HG02678 (cell line): ENCODE data around the gene BANK1.

ENCODE experiments used
- ATAC-seq: cut with Tn5 transposase; IDR thresholded peaks from one replicate; pipeline ENCODE4 v1.9.1; 2021; ENCODE audit warnings: mild to moderate bottlenecking, moderate library complexity; ENCODE audit not compliant: unreplicated experiment

BANK1 gene, protein sequence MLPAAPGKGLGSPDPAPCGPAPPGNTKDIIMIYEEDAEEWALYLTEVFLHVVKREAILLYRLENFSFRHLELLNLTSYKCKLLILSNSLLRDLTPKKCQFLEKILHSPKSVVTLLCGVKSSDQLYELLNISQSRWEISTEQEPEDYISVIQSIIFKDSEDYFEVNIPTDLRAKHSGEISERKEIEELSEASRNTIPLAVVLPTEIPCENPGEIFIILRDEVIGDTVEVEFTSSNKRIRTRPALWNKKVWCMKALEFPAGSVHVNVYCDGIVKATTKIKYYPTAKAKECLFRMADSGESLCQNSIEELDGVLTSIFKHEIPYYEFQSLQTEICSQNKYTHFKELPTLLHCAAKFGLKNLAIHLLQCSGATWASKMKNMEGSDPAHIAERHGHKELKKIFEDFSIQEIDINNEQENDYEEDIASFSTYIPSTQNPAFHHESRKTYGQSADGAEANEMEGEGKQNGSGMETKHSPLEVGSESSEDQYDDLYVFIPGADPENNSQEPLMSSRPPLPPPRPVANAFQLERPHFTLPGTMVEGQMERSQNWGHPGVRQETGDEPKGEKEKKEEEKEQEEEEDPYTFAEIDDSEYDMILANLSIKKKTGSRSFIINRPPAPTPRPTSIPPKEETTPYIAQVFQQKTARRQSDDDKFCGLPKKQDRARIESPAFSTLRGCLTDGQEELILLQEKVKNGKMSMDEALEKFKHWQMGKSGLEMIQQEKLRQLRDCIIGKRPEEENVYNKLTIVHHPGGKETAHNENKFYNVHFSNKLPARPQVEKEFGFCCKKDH

GRCh38 chr4:101790521-101791181 lies at the start of gene BANK1:
BANK1 (plus strand) TSS chr4:101790730; CDS start chr4:101790881, 151 bp downstream.
- peak; percentile 100 for ATAC-seq

DNA sequence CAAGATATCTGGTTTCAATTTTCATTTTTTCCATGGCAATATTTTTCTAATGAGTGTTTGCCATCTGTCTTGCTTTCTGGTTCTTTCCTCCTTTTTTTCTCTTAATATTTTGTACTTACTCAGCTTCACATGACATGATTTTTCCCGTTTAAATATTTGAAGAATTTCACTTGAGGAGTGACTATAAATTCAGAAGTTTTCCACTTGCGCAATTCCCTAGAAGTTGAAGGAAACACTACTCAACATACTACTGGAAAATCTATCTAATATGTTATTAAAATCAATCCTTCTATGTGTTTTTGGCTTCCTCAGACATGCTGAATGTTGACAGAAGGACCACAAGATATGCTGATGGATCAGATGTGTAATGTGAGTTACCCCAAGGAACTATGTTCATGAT lies 36.8 kb upstream of the BANK1 start:
- ATAC-seq = no peak

GRCh38 chr4:101756181-101756580 lies 34.3 kb upstream of the BANK1 start:
- ATAC-seq = no peak

DNA sequence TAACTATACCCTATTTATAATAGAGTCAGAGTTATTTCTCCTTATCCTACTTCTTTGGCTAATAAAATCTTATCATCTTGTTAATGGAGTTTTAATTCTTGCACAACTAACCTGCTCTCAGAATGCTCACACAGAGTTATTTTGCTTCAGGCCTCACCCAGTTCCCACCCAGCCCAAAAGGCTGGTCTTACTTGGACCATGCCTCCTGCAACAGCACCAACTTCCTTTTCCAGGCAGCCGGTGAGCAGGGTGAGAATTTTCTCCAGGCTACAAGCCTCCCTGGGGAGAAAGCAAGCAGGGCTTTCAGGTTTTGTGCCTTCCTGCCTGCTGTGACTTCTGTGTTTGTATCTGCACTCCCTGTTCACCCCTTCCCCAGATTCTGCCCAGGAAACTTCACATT lies 29.1 kb upstream of the BANK1 start:
- no peak for ATAC-seq

- ATAC-seq = no peak
Measured at GRCh38 chr4:101762025-101762424, 28.5 kb upstream of the BANK1 start.

DNA sequence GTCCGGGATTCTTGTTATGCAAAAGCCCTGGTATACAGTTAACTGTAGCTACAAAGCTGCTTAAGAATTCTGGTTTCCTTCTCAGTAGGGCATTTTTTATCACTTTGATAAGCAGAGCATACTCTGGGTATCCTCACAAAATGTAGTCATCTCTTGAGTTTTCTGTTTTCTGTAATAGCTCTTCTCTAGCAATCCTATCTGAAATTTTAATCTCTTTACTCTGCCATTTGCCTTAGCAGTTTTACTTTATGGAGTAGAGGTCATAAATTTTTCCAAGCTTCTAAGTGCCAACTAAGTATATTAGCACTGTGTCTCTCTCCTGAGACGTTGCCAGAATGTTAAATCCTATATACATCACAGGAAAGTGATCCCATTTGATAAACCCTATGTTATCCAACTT lies 28.0 kb upstream of the BANK1 start:
- no peak for ATAC-seq

GRCh38 chr4:101763576-101763975 lies 27.0 kb upstream of the BANK1 start:
- ATAC-seq = no peak

DNA sequence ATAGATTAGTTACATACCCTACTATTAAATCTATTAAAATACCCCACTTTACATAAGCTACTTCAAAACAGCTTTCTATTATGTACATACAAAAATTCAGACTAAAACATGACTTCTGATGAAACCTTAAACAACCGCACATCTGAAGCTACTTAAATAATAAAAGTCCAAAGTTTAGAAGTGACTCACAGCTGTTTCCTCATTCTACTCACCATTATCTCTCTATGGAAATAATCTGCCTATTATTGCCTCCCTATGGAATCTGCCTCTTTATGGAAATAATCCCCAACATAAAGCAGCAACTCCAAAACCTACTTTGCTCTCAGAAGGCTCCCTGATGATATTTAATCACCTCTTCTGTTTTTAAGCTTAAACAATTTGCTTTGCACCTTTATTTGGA lies 15.7 kb upstream of the BANK1 start:
- ATAC-seq = no peak

- no peak for ATAC-seq
Measured at GRCh38 chr4:101777431-101777830, 13.1 kb upstream of the BANK1 start.

DNA sequence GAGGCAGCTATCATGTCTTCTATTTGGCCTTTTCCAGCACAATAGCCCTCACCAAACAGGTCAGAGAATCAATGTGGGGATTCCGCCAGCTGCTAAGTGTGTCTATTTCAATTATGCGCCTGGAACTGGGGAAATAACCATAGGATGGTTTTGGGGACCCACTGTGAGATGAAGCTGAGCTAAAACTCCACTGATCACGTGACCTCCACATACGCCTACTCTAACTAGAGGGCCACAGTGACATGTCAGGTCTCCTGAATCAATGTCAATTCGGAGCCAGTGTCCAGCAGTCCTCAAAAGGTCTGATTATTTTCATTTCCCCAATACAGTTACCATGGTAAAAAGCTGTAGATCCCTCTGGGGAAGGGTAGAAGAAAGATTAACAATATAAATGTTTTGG lies 10.2 kb upstream of the BANK1 start:
- ATAC-seq = no peak

GRCh38 chr4:101782546-101782945 lies 8.0 kb upstream of the BANK1 start:
- ATAC-seq = no peak

DNA sequence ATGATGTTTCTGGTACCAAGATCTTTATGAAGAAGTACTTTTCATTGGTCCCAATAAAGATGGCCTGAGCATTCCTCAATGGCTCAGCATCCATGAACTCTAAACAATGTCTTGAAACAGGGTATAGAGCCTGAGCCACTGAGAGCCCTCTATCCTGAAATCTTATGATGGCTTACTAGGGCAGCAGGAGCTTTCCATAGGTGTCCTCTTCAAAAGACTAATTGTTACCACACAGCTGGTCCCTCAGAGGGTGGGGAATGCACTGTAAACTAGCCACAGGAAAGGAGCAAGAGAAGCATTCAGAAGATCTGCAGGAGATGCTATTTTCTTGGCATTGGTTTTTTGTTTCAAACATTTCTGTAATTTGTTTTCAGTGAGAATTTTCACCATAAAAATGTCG lies 5.6 kb upstream of the BANK1 start:
- ATAC-seq = no peak

DNA sequence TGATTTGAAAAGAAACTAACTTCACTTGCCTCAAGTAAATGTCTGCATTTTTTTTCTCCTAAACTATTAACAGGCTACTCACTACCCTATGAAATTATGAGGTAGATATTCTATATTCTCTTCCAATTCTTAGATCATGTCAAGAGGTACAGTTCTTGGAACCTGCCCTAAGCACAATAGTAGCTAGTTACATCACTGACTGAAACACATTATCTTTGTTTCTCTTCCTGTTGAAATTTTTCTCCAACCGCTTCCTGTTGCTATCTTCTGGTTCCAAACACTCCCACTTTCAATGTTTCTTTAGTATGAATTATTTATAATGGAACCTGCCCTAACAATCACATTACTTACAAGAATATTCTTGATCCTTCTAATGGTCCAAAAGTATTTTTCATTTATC lies 5.0 kb upstream of the BANK1 start:
- no peak for ATAC-seq

- ATAC-seq = no peak
Measured at GRCh38 chr4:101787701-101788316, 2.7 kb upstream of the BANK1 start.

DNA sequence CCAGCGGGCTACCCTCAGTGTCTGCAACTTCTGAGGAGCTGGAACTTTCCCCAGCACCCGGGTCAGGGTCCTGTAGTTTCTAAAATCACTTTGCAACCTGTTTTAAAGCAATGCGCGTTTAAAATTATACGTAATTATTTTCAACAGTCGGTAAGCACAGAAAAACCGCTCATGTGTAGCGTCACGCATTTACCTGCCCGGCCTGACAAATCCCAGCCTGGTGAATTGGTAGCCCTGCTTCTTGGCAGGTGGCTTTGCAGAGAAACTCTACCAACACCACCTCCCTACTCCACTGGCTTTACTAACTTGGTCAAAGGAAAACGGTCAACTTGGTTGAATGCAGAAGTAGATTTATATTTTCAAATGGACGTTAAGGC lies 640 bp downstream of the BANK1 start:
- ATAC-seq = no peak

DNA sequence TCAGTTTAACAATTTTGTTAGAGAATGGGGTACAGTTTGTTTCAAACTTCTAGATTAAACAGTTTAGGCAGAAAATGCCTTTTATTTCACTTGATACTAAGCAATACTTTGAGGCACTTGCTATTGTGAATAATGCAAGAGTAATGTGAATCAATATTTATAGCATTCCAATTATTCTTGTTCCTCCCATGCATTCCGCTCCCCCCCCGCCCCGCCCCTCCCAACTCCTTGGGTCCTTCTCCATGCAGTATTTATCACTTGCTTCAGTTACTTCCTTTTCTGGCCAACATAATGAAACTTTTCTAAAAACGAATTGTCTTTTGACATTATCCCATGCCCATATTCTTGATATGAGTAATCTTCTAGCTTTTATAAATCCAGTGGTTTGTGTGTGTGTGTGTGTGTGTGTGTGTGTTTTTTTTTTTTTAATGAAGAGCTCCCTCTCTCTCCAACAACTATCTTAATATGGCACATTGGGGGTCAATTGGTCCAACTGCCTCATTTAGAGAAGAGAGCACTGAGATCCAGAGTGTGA lies 1.6 kb downstream of the BANK1 start:
- no peak for ATAC-seq

DNA sequence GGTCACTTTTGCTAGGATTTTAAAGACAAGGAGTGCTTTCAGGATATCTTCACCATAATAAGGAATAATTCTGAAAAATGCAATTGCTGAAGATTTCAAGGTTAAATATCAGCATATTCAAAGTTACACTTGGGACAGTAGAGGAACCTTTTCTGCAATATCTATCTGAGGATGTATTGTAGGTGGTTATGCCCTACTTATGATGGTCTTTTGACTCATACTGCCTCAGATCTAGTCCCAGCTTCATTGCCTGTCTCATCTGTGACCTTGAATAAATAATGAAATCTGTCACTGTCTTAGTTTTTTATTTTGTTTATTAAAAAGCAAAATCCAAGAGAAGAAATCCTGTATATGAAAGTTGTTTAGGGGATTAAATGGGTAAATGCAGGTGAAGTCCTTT lies 2.9 kb downstream of the BANK1 start:
- no peak for ATAC-seq

DNA sequence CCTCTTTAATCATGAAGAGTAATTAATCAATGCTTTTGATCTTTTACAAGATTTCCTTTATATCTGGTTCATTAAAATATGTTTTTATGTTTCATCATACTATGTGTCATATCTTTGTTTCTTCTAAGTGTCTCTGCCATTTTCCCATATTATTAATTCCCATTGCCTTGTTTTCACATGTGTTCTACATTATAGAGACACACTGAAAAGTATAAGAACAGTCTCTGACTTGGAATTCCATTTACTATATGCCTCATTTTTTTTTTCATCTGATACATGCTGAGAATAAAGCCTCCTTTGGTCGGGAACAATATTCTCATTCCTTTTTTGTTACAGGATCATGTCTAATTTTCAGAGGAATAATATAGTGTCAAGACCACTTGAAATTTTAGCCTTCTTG lies 4.3 kb downstream of the BANK1 start:
- no peak for ATAC-seq

DNA sequence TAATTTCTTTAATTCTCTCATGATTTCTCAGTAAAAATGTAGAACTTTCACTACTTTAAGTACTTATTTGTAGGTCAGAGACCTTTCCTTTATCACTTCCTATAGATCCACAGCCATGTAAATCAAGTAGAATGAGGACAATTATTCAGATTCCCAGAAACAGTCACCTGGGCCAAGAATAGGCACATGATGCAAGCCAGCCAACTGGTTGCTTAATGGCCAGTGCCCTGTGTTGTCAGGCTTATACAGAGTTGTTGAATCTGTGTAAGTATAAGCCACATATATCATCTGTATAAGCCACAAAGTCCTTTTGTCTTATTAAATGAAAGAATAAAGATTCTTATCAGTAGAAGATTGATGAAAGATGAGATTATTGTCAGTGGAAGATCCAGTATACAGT lies 5.2 kb downstream of the BANK1 start:
- no peak for ATAC-seq

DNA sequence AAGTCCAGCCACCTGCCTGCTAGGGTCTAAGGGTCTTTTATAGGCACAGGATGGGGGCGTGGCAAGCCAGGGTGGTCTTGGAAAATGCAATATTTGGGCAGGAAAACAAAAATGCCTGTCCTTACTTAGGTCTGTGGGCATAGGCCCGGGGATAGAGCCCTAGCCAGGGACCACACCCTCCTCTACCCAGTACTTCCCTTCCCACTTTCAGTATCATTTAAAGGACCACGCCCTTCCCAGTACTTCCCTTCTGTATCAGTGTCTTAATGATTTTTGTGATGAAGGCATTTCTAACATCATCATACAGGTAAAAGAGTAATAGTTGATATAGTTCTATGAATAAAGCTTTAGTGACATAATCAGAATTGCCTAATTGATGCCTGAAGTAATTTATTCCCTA lies 11.4 kb downstream of the BANK1 start:
- ATAC-seq = no peak

- peak; percentile 99 for ATAC-seq
Measured at GRCh38 chr4:101806914-101807313, 16.4 kb downstream of the BANK1 start.
